ENCODE data around the gene AQP12A. TPM values are rescaled to one million over a fixed set of nuclear protein-coding genes. Genes with fewer than 3 reads are reported as not detected.

AQP12A gene
- polyA plus RNA-seq, 1 donor (not counting 4 experiments of a cell fraction or from before 2014, with no cell fraction given): not detected

DNA sequence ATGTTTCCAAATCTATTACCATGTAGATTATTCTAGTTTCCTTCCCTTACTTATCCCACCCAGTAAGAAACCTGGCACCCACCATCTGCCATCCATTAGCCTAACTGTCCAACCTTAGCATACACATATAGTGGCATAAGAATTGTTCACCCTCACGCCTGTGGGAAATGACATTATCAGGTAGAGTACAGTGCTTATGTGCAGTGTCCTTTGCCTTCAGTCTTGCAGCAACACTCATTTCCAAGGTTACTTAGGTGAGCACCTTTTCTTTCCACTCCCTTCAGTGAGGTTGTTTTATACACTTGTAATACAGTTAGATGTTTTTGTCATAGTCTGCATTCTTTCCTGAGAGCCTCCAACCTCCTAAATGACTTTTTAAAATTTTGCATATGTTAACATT, 27.0 kb upstream of the AQP12A start:
- Histone ChIP-seq H3K36me3 (ENCODE audit: control insufficient read depth in 2 of 2, extremely low read depth in 1 of 2, insufficient read depth in 2 of 2, low read length in 2 of 2) (no peaks in the 10 kb centered on the region), H3K4me1 (ENCODE audit: control insufficient read depth, extremely low read depth, insufficient read depth, low read length) (no peaks in the 10 kb centered on the region), H2AFZ (ENCODE audit: control insufficient read depth, low read length) (no peak overlapping the region), H3K79me2 (ENCODE audit: control insufficient read depth, insufficient read depth, low read length) (no peaks in the 10 kb centered on the region), H3K9me1 (ENCODE audit: control insufficient read depth, extremely low read depth, insufficient read depth, low read length) (no peaks in the 10 kb centered on the region), H3K27ac (ENCODE audit: control insufficient read depth, insufficient read depth, low read length) (no peak overlapping the region), H4K20me1 (ENCODE audit: control insufficient read depth, extremely low read depth, insufficient read depth, low read length) (no peaks in the 10 kb centered on the region), H3K27me3 (ENCODE audit: control insufficient read depth, extremely low read depth, insufficient read depth, low read length) (peaks cover 6% of the 10 kb centered on the region), H3K4me2 (ENCODE audit: control insufficient read depth, extremely low read depth, insufficient read depth, low read depth, low read length) (no peak overlapping the region), H3K9me3 (ENCODE audit: control insufficient read depth, low read depth, low read length) (peaks cover 2% of the 10 kb centered on the region), H3K4me3 (ENCODE audit: control insufficient read depth in 2 of 3, extremely low read depth in 1 of 3, insufficient read depth in 2 of 3, low read depth in 1 of 3, low read length in 3 of 3) (no peak overlapping the region), H3K9ac (ENCODE audit: control insufficient read depth, extremely low read depth, insufficient read depth, low read length) (no peak overlapping the region)
- DNase-seq (ENCODE audit: low read depth, low spot score): no peak
- dilution Hi-C loops (cut with MboI; ENCODE audit: extremely low pct_ligation_motif_present, low sequenced_read_pairs): no loop called here
- TF ChIP-seq, protein P1, sequence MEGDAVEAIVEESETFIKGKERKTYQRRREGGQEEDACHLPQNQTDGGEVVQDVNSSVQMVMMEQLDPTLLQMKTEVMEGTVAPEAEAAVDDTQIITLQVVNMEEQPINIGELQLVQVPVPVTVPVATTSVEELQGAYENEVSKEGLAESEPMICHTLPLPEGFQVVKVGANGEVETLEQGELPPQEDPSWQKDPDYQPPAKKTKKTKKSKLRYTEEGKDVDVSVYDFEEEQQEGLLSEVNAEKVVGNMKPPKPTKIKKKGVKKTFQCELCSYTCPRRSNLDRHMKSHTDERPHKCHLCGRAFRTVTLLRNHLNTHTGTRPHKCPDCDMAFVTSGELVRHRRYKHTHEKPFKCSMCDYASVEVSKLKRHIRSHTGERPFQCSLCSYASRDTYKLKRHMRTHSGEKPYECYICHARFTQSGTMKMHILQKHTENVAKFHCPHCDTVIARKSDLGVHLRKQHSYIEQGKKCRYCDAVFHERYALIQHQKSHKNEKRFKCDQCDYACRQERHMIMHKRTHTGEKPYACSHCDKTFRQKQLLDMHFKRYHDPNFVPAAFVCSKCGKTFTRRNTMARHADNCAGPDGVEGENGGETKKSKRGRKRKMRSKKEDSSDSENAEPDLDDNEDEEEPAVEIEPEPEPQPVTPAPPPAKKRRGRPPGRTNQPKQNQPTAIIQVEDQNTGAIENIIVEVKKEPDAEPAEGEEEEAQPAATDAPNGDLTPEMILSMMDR (optimal IDR thresholded peaks at IDR 0.05 in 1 of 3, IDR thresholded peaks at IDR 0.05 in 1 of 3, conservative IDR thresholded peaks at IDR 0.05 in 1 of 3; ENCODE audit: extremely low read depth in 1 of 3, insufficient read depth in 2 of 3, low read length in 3 of 3): no peak
- no peak for TF ChIP-seq EZH2 (IDR thresholded peaks at IDR 0.05; ENCODE audit: low read length)
- FAIRE-seq: no peak

DNA sequence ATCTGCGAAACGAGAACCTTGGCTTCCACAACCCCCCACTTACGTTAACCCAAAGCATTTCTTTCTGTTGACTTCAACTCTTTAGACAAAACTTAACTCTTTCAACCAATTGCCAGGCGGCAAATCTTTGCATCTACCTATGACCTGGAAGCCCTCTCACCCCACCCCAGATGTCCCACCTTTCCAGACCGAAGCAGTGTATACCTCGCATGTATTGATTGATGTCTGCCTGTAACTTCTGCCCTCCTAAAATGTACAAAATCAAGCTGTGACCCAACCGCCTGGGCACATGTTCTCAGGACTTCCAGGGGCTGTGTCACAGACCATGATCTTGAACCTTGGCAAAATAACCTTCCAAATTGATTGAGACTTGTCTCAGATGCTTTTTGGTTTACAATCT, 21.3 kb upstream of the AQP12A start:
- H3K36me3 ChIP-seq (ENCODE audit: control insufficient read depth in 2 of 2, extremely low read depth in 1 of 2, insufficient read depth in 2 of 2, low read length in 2 of 2): no peaks in the 10 kb centered on the region
- H3K4me2 ChIP-seq (ENCODE audit: control insufficient read depth, extremely low read depth, insufficient read depth, low read depth, low read length): no peak overlapping the region
- dilution Hi-C loops (cut with MboI; ENCODE audit: extremely low pct_ligation_motif_present, low sequenced_read_pairs): no loop called here
- H2AFZ ChIP-seq (ENCODE audit: control insufficient read depth, low read length): no peak overlapping the region
- H4K20me1 ChIP-seq (ENCODE audit: control insufficient read depth, extremely low read depth, insufficient read depth, low read length): no peaks in the 10 kb centered on the region
- H3K9me3 ChIP-seq (ENCODE audit: control insufficient read depth, low read depth, low read length): no peaks in the 10 kb centered on the region
- H3K9me1 ChIP-seq (ENCODE audit: control insufficient read depth, extremely low read depth, insufficient read depth, low read length): no peaks in the 10 kb centered on the region
- TF ChIP-seq EZH2 (IDR thresholded peaks at IDR 0.05; ENCODE audit: low read length): no peak
- no peak overlapping the region for H3K27ac ChIP-seq (ENCODE audit: control insufficient read depth, insufficient read depth, low read length)
- peaks cover 28% of the 10 kb centered on the region for H3K27me3 ChIP-seq (ENCODE audit: control insufficient read depth, extremely low read depth, insufficient read depth, low read length)
- H3K79me2 ChIP-seq (ENCODE audit: control insufficient read depth, insufficient read depth, low read length): no peaks in the 10 kb centered on the region
- H3K4me3 ChIP-seq (ENCODE audit: control insufficient read depth in 2 of 3, extremely low read depth in 1 of 3, insufficient read depth in 2 of 3, low read depth in 1 of 3, low read length in 3 of 3): no peak overlapping the region
- DNase-seq (ENCODE audit: low read depth, low spot score): no peak
- no peaks in the 10 kb centered on the region for H3K4me1 ChIP-seq (ENCODE audit: control insufficient read depth, extremely low read depth, insufficient read depth, low read length)
- no peak for FAIRE-seq
- no peak overlapping the region for H3K9ac ChIP-seq (ENCODE audit: control insufficient read depth, extremely low read depth, insufficient read depth, low read length)

DNA sequence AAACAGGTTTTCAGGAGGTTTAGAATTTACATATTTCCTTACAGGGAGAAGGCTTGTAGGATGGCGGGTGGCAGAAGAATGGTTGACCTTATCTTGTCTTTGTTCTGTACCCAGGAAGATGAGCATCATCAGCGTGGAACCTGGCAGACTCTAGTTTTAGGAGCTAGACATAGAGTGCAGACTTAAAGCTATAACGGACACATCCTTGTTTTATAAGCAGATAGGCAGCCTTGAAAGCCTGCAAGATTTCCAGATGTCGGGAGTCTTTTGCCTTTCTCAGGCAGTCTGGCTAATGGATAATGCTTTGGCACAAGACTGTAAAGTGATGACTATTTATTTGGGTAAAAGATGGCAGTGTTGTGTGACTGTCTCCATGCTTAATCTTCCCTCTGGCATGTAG, 20.7 kb upstream of the AQP12A start:
- H3K27ac ChIP-seq (ENCODE audit: control insufficient read depth, insufficient read depth, low read length): no peak overlapping the region
- H3K4me3 ChIP-seq (ENCODE audit: control insufficient read depth in 2 of 3, extremely low read depth in 1 of 3, insufficient read depth in 2 of 3, low read depth in 1 of 3, low read length in 3 of 3): no peak overlapping the region
- no peaks in the 10 kb centered on the region for H3K9me1 ChIP-seq (ENCODE audit: control insufficient read depth, extremely low read depth, insufficient read depth, low read length)
- H3K9me3 ChIP-seq (ENCODE audit: control insufficient read depth, low read depth, low read length): no peaks in the 10 kb centered on the region
- H4K20me1 ChIP-seq (ENCODE audit: control insufficient read depth, extremely low read depth, insufficient read depth, low read length): no peaks in the 10 kb centered on the region
- no peak overlapping the region for H3K4me2 ChIP-seq (ENCODE audit: control insufficient read depth, extremely low read depth, insufficient read depth, low read depth, low read length)
- no peaks in the 10 kb centered on the region for H3K79me2 ChIP-seq (ENCODE audit: control insufficient read depth, insufficient read depth, low read length)
- dilution Hi-C loops (cut with MboI; ENCODE audit: extremely low pct_ligation_motif_present, low sequenced_read_pairs): no loop called here
- peaks cover 28% of the 10 kb centered on the region for H3K27me3 ChIP-seq (ENCODE audit: control insufficient read depth, extremely low read depth, insufficient read depth, low read length)
- no peak for FAIRE-seq
- TF ChIP-seq, protein P1 (optimal IDR thresholded peaks at IDR 0.05 in 1 of 3, IDR thresholded peaks at IDR 0.05 in 1 of 3, conservative IDR thresholded peaks at IDR 0.05 in 1 of 3; ENCODE audit: extremely low read depth in 1 of 3, insufficient read depth in 2 of 3, low read length in 3 of 3): no peak
- no peak for TF ChIP-seq EZH2 (IDR thresholded peaks at IDR 0.05; ENCODE audit: low read length)
- H3K36me3 ChIP-seq (ENCODE audit: control insufficient read depth in 2 of 2, extremely low read depth in 1 of 2, insufficient read depth in 2 of 2, low read length in 2 of 2): no peaks in the 10 kb centered on the region
- H3K4me1 ChIP-seq (ENCODE audit: control insufficient read depth, extremely low read depth, insufficient read depth, low read length): no peaks in the 10 kb centered on the region
- H2AFZ ChIP-seq (ENCODE audit: control insufficient read depth, low read length): no peak overlapping the region
- DNase-seq (ENCODE audit: low read depth, low spot score): no peak
- no peak overlapping the region for H3K9ac ChIP-seq (ENCODE audit: control insufficient read depth, extremely low read depth, insufficient read depth, low read length)
